Measurements from ENCODE around the gene LRRC7. TPM values are rescaled to one million over a fixed set of nuclear protein-coding genes. Genes with fewer than 3 reads are reported as not detected.

Gene LRRC7
- total and polyA plus RNA-seq, 2 experiments from 2014 or later: 0.99 to 1.8 TPM

DNA sequence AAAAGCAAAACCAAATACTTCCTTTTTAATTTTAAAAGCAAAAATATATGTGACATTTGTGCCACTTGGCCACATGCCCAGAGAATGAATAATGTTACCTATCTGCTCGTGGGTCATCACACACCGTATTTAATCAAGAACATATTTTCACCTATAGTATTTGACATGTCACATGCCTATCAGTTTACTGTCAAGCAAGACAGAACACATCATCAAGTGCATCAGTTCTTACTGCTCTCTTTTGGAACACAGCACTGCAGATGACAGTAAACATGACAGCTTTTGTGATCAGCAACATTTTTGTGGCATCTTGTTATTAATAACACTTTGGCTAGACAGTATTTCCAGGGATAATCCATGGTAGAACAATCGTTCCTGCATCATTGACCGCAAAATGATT is 134.4 kb downstream of the LRRC7 start:
- H4K20me1 ChIP-seq (ENCODE audit: insufficient read depth, poor library complexity, severe bottlenecking): no peaks in the 10 kb centered on the region
- TF ChIP-seq EZH2phosphoT487 (IDR thresholded peaks at IDR 0.05; ENCODE audit: low read depth, severe bottlenecking, unreplicated experiment) (no peak), EZH2 (IDR thresholded peaks at IDR 0.05; ENCODE audit: borderline replicate concordance) (no peak)
- TF ChIP-seq, protein P1, sequence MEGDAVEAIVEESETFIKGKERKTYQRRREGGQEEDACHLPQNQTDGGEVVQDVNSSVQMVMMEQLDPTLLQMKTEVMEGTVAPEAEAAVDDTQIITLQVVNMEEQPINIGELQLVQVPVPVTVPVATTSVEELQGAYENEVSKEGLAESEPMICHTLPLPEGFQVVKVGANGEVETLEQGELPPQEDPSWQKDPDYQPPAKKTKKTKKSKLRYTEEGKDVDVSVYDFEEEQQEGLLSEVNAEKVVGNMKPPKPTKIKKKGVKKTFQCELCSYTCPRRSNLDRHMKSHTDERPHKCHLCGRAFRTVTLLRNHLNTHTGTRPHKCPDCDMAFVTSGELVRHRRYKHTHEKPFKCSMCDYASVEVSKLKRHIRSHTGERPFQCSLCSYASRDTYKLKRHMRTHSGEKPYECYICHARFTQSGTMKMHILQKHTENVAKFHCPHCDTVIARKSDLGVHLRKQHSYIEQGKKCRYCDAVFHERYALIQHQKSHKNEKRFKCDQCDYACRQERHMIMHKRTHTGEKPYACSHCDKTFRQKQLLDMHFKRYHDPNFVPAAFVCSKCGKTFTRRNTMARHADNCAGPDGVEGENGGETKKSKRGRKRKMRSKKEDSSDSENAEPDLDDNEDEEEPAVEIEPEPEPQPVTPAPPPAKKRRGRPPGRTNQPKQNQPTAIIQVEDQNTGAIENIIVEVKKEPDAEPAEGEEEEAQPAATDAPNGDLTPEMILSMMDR (IDR thresholded peaks at IDR 0.05; ENCODE audit: poor library complexity): no peak
- H2AFZ ChIP-seq: no peak overlapping the region
- H3K4me3 ChIP-seq: no peak overlapping the region
- DNase-seq (ENCODE audit: low spot score): no peak
- no peaks in the 10 kb centered on the region for H3K4me1 ChIP-seq (ENCODE audit: insufficient read depth)
- no peaks in the 10 kb centered on the region for H3K9me3 ChIP-seq (ENCODE audit: low read depth)
- no peak overlapping the region for H3K27ac ChIP-seq
- no peaks in the 10 kb centered on the region for H3K9me2 ChIP-seq (replicated peaks; ENCODE audit: insufficient read depth)
- H3K79me2 ChIP-seq: no peaks in the 10 kb centered on the region
- no peak overlapping the region for H3K4me2 ChIP-seq
- no peaks in the 10 kb centered on the region for H3K27me3 ChIP-seq
- 71% methylated on average over 4 of the region's 4 CpGs for WGBS (ENCODE audit: low lambda C conversion rate, missing lambda C conversion rate)
- H3K36me3 ChIP-seq (replicated peaks; ENCODE audit: insufficient read depth, low read depth): no peaks in the 10 kb centered on the region

DNA sequence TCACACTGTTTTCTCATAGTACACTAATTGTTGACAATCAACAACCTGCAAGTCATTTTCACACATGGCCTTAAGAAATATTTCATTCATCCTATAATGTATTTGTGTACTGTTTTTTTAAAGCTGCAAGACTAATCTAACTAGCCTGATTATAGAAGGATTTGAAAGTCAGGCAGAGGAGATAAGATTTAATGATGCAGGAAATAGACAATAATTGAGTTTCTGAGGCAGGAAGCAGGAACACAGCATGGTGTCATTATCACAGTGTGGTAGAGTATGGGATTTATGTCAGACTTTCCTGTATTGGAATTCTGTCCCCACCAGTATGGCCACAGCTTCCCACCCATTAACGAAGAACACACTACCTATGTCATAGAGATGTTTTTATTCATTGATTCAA is 138.8 kb downstream of the LRRC7 start:
- H3K4me2 ChIP-seq: no peak overlapping the region
- no peak overlapping the region for H3K27ac ChIP-seq
- no peaks in the 10 kb centered on the region for H3K9me2 ChIP-seq (replicated peaks; ENCODE audit: insufficient read depth)
- DNase-seq (ENCODE audit: low spot score): no peak
- WGBS (ENCODE audit: low lambda C conversion rate, missing lambda C conversion rate): 76% methylated on average over 1 of the region's 1 CpG
- H3K9me3 ChIP-seq (ENCODE audit: low read depth): no peaks in the 10 kb centered on the region
- no peaks in the 10 kb centered on the region for H3K27me3 ChIP-seq
- H3K36me3 ChIP-seq (replicated peaks; ENCODE audit: insufficient read depth, low read depth): no peaks in the 10 kb centered on the region
- no peaks in the 10 kb centered on the region for H3K4me1 ChIP-seq (ENCODE audit: insufficient read depth)
- no peak overlapping the region for H3K4me3 ChIP-seq
- no peaks in the 10 kb centered on the region for H4K20me1 ChIP-seq (ENCODE audit: insufficient read depth, poor library complexity, severe bottlenecking)
- TF ChIP-seq EZH2 (IDR thresholded peaks at IDR 0.05; ENCODE audit: borderline replicate concordance) (no peak), EZH2phosphoT487 (IDR thresholded peaks at IDR 0.05; ENCODE audit: low read depth, severe bottlenecking, unreplicated experiment) (no peak)
- TF ChIP-seq, protein P1 (IDR thresholded peaks at IDR 0.05; ENCODE audit: poor library complexity): no peak
- no peak overlapping the region for H2AFZ ChIP-seq
- no peaks in the 10 kb centered on the region for H3K79me2 ChIP-seq

DNA sequence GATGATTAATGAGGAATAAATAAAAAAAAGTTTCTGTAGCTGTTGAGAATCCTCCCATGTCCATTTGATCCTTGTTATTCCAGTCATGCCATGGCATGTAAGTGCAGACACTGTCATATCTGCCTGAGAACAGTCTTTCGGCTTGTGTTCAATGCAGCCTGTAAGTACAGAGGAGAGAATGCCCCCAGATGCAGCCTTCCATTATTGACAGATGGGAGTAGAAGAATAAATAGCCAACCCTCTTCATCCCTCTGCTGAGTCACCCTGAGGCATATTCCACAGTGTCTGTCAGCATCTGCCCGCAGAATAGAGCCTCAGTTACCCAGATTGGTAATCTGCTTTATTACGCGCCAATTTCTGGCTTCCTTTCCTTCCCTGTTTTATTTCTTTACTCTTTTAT is 139.4 kb downstream of the LRRC7 start:
- H3K4me2 ChIP-seq: no peak overlapping the region
- H3K27me3 ChIP-seq: no peaks in the 10 kb centered on the region
- H3K9me2 ChIP-seq (replicated peaks; ENCODE audit: insufficient read depth): no peaks in the 10 kb centered on the region
- no peaks in the 10 kb centered on the region for H3K4me1 ChIP-seq (ENCODE audit: insufficient read depth)
- H3K36me3 ChIP-seq (replicated peaks; ENCODE audit: insufficient read depth, low read depth): no peaks in the 10 kb centered on the region
- H4K20me1 ChIP-seq (ENCODE audit: insufficient read depth, poor library complexity, severe bottlenecking): no peaks in the 10 kb centered on the region
- DNase-seq (ENCODE audit: low spot score): no peak
- no peaks in the 10 kb centered on the region for H3K9me3 ChIP-seq (ENCODE audit: low read depth)
- no peak overlapping the region for H3K4me3 ChIP-seq
- no peak for TF ChIP-seq EZH2phosphoT487 (IDR thresholded peaks at IDR 0.05; ENCODE audit: low read depth, severe bottlenecking, unreplicated experiment)
- TF ChIP-seq, protein P1 (IDR thresholded peaks at IDR 0.05; ENCODE audit: poor library complexity): no peak
- no peak for TF ChIP-seq EZH2 (IDR thresholded peaks at IDR 0.05; ENCODE audit: borderline replicate concordance)
- H3K79me2 ChIP-seq: no peaks in the 10 kb centered on the region
- no peak overlapping the region for H2AFZ ChIP-seq
- no peak overlapping the region for H3K27ac ChIP-seq
- 96% methylated on average over 4 of the region's 4 CpGs for WGBS (ENCODE audit: low lambda C conversion rate, missing lambda C conversion rate)
